Keratinocyte (primary cell): ENCODE measurements around the gene WDR91.

Experiments used
- EZH2 ChIP-seq: IDR thresholded peaks from one replicate; pipeline ENCODE4 v1.6.1; 2012; ENCODE audit warnings: inconsistent platforms, mild to moderate bottlenecking, low read length, moderate library complexity
- TF ChIP-seq, protein P1 (sequence below), 3 experiments: IDR thresholded peaks in 1 of 3; conservative IDR thresholded peaks in 1 of 3; optimal IDR thresholded peaks in 1 of 3; 2 replicates in 2 of 3; 3 replicates in 1 of 3; pipeline versions ENCODE3 to v1.5.1; 2011; ENCODE audit warnings: low read length in 3 of 3, mild to moderate bottlenecking in 3 of 3, moderate library complexity in 2 of 3, control low read depth in 1 of 3, inconsistent platforms in 1 of 3; ENCODE audit not compliant: insufficient read depth in 2 of 3; ENCODE audit errors: extremely low read depth in 1 of 3

DNA sequence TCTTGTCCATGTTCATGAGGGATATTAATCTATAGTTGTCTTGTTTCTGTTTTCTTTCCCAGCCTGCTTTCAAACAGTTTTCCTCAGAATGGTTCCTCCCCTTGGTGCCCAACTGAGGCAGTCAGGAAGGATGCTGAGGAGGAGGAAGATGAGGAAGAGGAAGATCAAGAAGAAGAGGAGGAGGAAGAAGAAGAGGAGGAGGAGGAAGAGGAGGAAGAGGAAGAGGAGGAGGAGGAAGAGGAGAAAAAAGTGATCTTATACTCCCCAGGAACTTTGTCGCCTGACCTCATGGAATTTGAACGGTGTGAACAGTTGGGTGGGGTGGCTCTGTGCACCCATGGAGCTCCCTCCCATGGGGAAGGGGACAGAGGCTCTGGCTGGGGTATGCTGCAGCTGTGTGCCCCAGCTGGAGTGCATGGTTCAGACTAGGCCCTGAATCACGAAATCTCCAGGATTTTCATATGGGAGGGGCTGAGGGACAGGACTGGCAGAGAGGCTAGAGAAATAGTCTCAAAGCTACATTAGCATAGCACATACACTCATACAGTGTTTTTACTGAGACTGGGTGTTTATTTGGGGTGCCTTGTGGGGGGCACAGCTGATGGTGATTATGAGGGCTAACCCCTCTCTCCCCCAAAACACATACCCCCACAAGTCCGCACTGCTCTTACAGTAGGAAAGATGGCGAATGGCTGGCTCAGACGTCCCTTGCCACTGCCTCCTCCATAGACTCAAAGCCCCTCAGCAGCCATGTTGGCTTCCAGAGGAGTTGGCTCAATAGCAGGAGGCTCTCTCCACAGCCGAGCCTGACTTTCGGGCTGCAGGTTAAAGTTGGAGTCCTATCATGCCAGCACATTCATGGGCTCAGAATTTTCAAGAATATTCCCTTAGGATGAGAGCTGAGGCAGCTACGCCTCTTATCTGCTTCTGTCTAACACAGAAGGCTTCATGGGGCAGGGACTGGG, 34.2 kb upstream of the WDR91 start:
- no peak for TF ChIP-seq EZH2
- TF ChIP-seq, protein P1, sequence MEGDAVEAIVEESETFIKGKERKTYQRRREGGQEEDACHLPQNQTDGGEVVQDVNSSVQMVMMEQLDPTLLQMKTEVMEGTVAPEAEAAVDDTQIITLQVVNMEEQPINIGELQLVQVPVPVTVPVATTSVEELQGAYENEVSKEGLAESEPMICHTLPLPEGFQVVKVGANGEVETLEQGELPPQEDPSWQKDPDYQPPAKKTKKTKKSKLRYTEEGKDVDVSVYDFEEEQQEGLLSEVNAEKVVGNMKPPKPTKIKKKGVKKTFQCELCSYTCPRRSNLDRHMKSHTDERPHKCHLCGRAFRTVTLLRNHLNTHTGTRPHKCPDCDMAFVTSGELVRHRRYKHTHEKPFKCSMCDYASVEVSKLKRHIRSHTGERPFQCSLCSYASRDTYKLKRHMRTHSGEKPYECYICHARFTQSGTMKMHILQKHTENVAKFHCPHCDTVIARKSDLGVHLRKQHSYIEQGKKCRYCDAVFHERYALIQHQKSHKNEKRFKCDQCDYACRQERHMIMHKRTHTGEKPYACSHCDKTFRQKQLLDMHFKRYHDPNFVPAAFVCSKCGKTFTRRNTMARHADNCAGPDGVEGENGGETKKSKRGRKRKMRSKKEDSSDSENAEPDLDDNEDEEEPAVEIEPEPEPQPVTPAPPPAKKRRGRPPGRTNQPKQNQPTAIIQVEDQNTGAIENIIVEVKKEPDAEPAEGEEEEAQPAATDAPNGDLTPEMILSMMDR (optimal IDR thresholded peaks at IDR 0.05 in 1 of 3, IDR thresholded peaks at IDR 0.05 in 1 of 3, conservative IDR thresholded peaks at IDR 0.05 in 1 of 3; ENCODE audit: extremely low read depth in 1 of 3, insufficient read depth in 2 of 3, low read length in 3 of 3): no peak
